Prostate gland (tissue), 2 donors: ENCODE data around the gene RASSF8.

Source experiments
- POLR2AphosphoS5 ChIP-seq: sonication (generic); formaldehyde crosslinking; IDR thresholded peaks from one replicate; pipeline ENCODE4 v1.6.1; 2017; ENCODE audit warnings: antibody characterized with exemption
- TF ChIP-seq, protein P1 (sequence below), 4 experiments: fragments of 200-600 bp in 2 of 4; fragments of 450-650 bp in 2 of 4; sonication (generic) in 2 of 4; IDR thresholded peaks; 1 replicate in 3 of 4; 2 replicates in 1 of 4; pipeline ENCODE4 v1.5.1; 2016 to 2019; ENCODE audit warnings: antibody characterized with exemption in 4 of 4, mild to moderate bottlenecking in 2 of 4, moderate library complexity in 2 of 4

- TF ChIP-seq POLR2AphosphoS5 = no peak
- TF ChIP-seq, protein P1, sequence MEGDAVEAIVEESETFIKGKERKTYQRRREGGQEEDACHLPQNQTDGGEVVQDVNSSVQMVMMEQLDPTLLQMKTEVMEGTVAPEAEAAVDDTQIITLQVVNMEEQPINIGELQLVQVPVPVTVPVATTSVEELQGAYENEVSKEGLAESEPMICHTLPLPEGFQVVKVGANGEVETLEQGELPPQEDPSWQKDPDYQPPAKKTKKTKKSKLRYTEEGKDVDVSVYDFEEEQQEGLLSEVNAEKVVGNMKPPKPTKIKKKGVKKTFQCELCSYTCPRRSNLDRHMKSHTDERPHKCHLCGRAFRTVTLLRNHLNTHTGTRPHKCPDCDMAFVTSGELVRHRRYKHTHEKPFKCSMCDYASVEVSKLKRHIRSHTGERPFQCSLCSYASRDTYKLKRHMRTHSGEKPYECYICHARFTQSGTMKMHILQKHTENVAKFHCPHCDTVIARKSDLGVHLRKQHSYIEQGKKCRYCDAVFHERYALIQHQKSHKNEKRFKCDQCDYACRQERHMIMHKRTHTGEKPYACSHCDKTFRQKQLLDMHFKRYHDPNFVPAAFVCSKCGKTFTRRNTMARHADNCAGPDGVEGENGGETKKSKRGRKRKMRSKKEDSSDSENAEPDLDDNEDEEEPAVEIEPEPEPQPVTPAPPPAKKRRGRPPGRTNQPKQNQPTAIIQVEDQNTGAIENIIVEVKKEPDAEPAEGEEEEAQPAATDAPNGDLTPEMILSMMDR (IDR thresholded peaks at IDR 0.05) = no peak
Measured at GRCh38 chr12:26032290-26032689, 73.8 kb downstream of the RASSF8 start.
